ENCODE results near the gene KCNN1. TPM values are rescaled to one million over a fixed set of nuclear protein-coding genes. Genes with fewer than 3 reads are reported as not detected.

The KCNN1 gene
- total and polyA plus RNA-seq, 9 of the 15 experiments (the other 6 are each of a cell fraction or from before 2014, with no cell fraction given) = 0.01 to 6.2 (median 0.72) TPM

- peak; percentile 4; the same call in 1 of the 2 replicates for TF ChIP-seq REST (IDR thresholded peaks at IDR 0.05; ENCODE audit: borderline replicate concordance)
- TF ChIP-seq REST (CRISPR knock-in tag; IDR thresholded peaks at IDR 0.05; ENCODE audit: low read depth) = 0 out of 2 replicates have a peak, but pooled peaks have one; percentile 54
- TF ChIP-seq CBX1 (IDR thresholded peaks at IDR 0.05; ENCODE audit: low read depth) = peak; percentile 83; the same call in 1 of the 2 replicates
- TF ChIP-seq PCBP2 (IDR thresholded peaks at IDR 0.05; ENCODE audit: low read depth, low read length, poor library complexity, severe bottlenecking) = peak; percentile 37
- 0 out of 2 replicates have a peak, but pooled peaks have one; percentile 37 for TF ChIP-seq ZBTB17 (CRISPR knock-in tag; IDR thresholded peaks at IDR 0.05)
- no peak for TF ChIP-seq MLX (CRISPR knock-in tag; conservative IDR thresholded peaks at IDR 0.05)
- peak; percentile 88 for TF ChIP-seq ZNF592 (IDR thresholded peaks at IDR 0.05)
- peak; percentile 77; the same call in 1 of the 2 replicates for TF ChIP-seq HMGXB4 (CRISPR knock-in tag; IDR thresholded peaks at IDR 0.05)
- no peak for TF ChIP-seq ZNF224 (CRISPR knock-in tag; IDR thresholded peaks at IDR 0.05)
- peak; percentile 85 for TF ChIP-seq KLF13 (tag; IDR thresholded peaks at IDR 0.05; ENCODE audit: borderline replicate concordance, low read depth)
These were observed 34.2 kb downstream of the KCNN1 start (continued) for GRCh38 chr19:18000915-18001776.

All from K562 (cell line).